GM10266 (cell line): ENCODE data around the gene NAA50.

ENCODE experiments used
- DNase-seq: peaks from one replicate; pipeline ENCODE4 v3.0.0; 2012; ENCODE audit errors: extremely low spot score
- CTCF ChIP-seq: IDR thresholded peaks from 2 replicates; pipeline ENCODE4 v1.5.1; 2012; ENCODE audit warnings: mild to moderate bottlenecking, low read depth; ENCODE audit not compliant: control insufficient read depth, insufficient read depth; ENCODE audit errors: missing control alignments

NAA50 gene

GRCh38 chr3:113668015-113668414 lies 78.0 kb downstream of the NAA50 start:
- TF ChIP-seq CTCF, result no peak
- no peak for DNase-seq
